ENCODE measurements around the gene CBX1. TPM values are rescaled to one million over a fixed set of nuclear protein-coding genes. Genes with fewer than 3 reads are reported as not detected.

Gene CBX1
- total RNA-seq, 2 experiments from 2014 or later, result 58.6 to 66.0 TPM

- Mint-ChIP-seq H3K9me3 (ENCODE audit: low read depth) (no peaks in the 10 kb centered on the region), H3K4me3 (no peak overlapping the region), H3K27me3 (no peaks in the 10 kb centered on the region), H3K4me1 (peaks cover 4% of the 10 kb centered on the region), H3K36me3 (ENCODE audit: low read depth) (peaks cover 19% of the 10 kb centered on the region), H3K27ac (no peak overlapping the region)
- DNase-seq (no peak), ATAC-seq (no peak)
- intact Hi-C loops (cut with DNase I, micrococcal nuclease), result no loop called here
- CTCF ChIA-PET, result interaction anchor here (0.5 to 2.4 kb wide), 11 partner anchors 9 to 460 kb away, joined by 3 to 16 read pairs (median 3); partner anchors contain the start of gene SNX11
- POLR2A ChIA-PET, result interaction anchor here (0.6 to 1.9 kb wide), 2 partner anchors 10 to 863 kb away, joined by 3 to 4 read pairs; no protein-coding TSS in a partner anchor
Measured at GRCh38 chr17:48123111-48123510, 21.8 kb upstream of the CBX1 start.

- no peaks in the 10 kb centered on the region for H3K9me3 Mint-ChIP-seq (ENCODE audit: low read depth)
- H3K27me3 Mint-ChIP-seq, result no peaks in the 10 kb centered on the region
- POLR2A ChIA-PET, result interaction anchor here (0.6 to 1.9 kb wide), 2 partner anchors 10 to 864 kb away, joined by 3 to 4 read pairs; no protein-coding TSS in a partner anchor
Measured at GRCh38 chr17:48122665-48123045, 21.4 kb upstream of the CBX1 start.

GRCh38 chr17:48121923-48122664 lies 20.8 kb upstream of the CBX1 start:
- POLR2A ChIA-PET, result interaction anchor here (1.9 kb wide), 1 partner anchor 9 kb away, joined by 4 read pairs; no protein-coding TSS in a partner anchor
- peaks cover 4% of the 10 kb centered on the region for H3K4me1 Mint-ChIP-seq
- intact Hi-C loops (cut with DNase I, micrococcal nuclease), result no loop called here

More at GRCh38 chr17:48122665-48123045, 21.4 kb upstream of the CBX1 start:
- intact Hi-C loops (cut with DNase I, micrococcal nuclease), result no loop called here
- CTCF ChIA-PET, result interaction anchor here (0.5 to 2.4 kb wide), 9 partner anchors 8 to 460 kb away, joined by 3 to 16 read pairs (median 3); no protein-coding TSS in a partner anchor
- Mint-ChIP-seq H3K27ac (no peak overlapping the region), H3K36me3 (ENCODE audit: low read depth) (peaks cover 21% of the 10 kb centered on the region), H3K4me3 (no peak overlapping the region), H3K4me1 (peaks cover 4% of the 10 kb centered on the region)
- ATAC-seq (no peak), DNase-seq (no peak)

GRCh38 chr17:48113201-48113676 lies 12.0 kb upstream of the CBX1 start:
- H3K27ac Mint-ChIP-seq, result peak overlapping the region; percentile 79
- no peaks in the 10 kb centered on the region for H3K9me3 Mint-ChIP-seq (ENCODE audit: low read depth)
- ChIA-PET POLR2A (interaction anchor here (1.5 kb wide), 1 partner anchor 10 kb away, joined by 4 read pairs; no protein-coding TSS in a partner anchor), CTCF (interaction anchor here (0.9 to 3.1 kb wide), 7 partner anchors 10 to 93 kb away, joined by 3 to 16 read pairs (median 3); no protein-coding TSS in a partner anchor)
- peaks cover 21% of the 10 kb centered on the region for H3K36me3 Mint-ChIP-seq (ENCODE audit: low read depth)
- intact Hi-C loops (cut with DNase I, micrococcal nuclease), result no loop called here
- no peaks in the 10 kb centered on the region for H3K27me3 Mint-ChIP-seq
- DNase-seq, result peak; percentile 69
- H3K4me3 Mint-ChIP-seq, result peak overlapping the region; percentile 50
- H3K4me1 Mint-ChIP-seq, result peaks cover 45% of the 10 kb centered on the region
- ATAC-seq, result peak; percentile 69

More at GRCh38 chr17:48121923-48122664, 20.8 kb upstream of the CBX1 start:
- H3K9me3 Mint-ChIP-seq (ENCODE audit: low read depth), result no peaks in the 10 kb centered on the region
- no peak for DNase-seq
- peaks cover 21% of the 10 kb centered on the region for H3K36me3 Mint-ChIP-seq (ENCODE audit: low read depth)
- no peak overlapping the region for H3K27ac Mint-ChIP-seq
- no peak for ATAC-seq
- H3K4me3 Mint-ChIP-seq, result no peak overlapping the region
- H3K27me3 Mint-ChIP-seq, result no peaks in the 10 kb centered on the region
- CTCF ChIA-PET, result interaction anchor here (0.6 kb wide), 1 partner anchor 203 kb away, joined by 3 read pairs; no protein-coding TSS in a partner anchor

- no peak for DNase-seq
- H3K27me3 Mint-ChIP-seq, result no peaks in the 10 kb centered on the region
- peaks cover 21% of the 10 kb centered on the region for H3K36me3 Mint-ChIP-seq (ENCODE audit: low read depth)
- peak overlapping the region; percentile 3 for H3K4me3 Mint-ChIP-seq
- ChIA-PET CTCF (interaction anchor here (0.5 to 3.1 kb wide), 12 partner anchors 14 to 222 kb away, joined by 3 to 16 read pairs (median 3); partner anchors contain the start of gene CDK5RAP3), POLR2A (interaction anchor here (0.8 kb wide), 1 partner anchor 251 kb away, joined by 8 read pairs; no protein-coding TSS in a partner anchor)
- H3K27ac Mint-ChIP-seq, result peak overlapping the region; percentile 79
- H3K4me1 Mint-ChIP-seq, result peaks cover 54% of the 10 kb centered on the region
- no peaks in the 10 kb centered on the region for H3K9me3 Mint-ChIP-seq (ENCODE audit: low read depth)
- ATAC-seq, result no peak
- intact Hi-C loops (cut with DNase I, micrococcal nuclease), result no loop called here
Measured at GRCh38 chr17:48111937-48112241, 10.6 kb upstream of the CBX1 start.

GRCh38 chr17:48110761-48111160 lies 9.5 kb upstream of the CBX1 start:
- H3K4me1 Mint-ChIP-seq, result peaks cover 59% of the 10 kb centered on the region
- no peak overlapping the region for H3K4me3 Mint-ChIP-seq
- ChIA-PET POLR2A (no interaction called here), CTCF (interaction anchor here (1.1 kb wide), 2 partner anchors 10 to 19 kb away, joined by 3 to 6 read pairs; no protein-coding TSS in a partner anchor)
- H3K36me3 Mint-ChIP-seq (ENCODE audit: low read depth), result peaks cover 21% of the 10 kb centered on the region
- DNase-seq, result no peak
- peak overlapping the region; percentile 79 for H3K27ac Mint-ChIP-seq
- ATAC-seq, result no peak
- H3K9me3 Mint-ChIP-seq (ENCODE audit: low read depth), result no peaks in the 10 kb centered on the region
- intact Hi-C loops (cut with DNase I, micrococcal nuclease), result no loop called here
- H3K27me3 Mint-ChIP-seq, result no peaks in the 10 kb centered on the region

GRCh38 chr17:48107137-48108055 lies 6.1 kb upstream of the CBX1 start, which contains the start of gene SNX11:
Gene SNX11 (plus strand): TSS chr17:48107766. CDS start chr17:48112044, 4,278 bp downstream.
- peaks cover 61% of the 10 kb centered on the region for H3K4me1 Mint-ChIP-seq
- no peaks in the 10 kb centered on the region for H3K27me3 Mint-ChIP-seq
- DNase-seq, result peak; percentile 97
- peak within 1 kb of the TSS; percentile 97 for H3K4me3 Mint-ChIP-seq
- POLR2A ChIA-PET, result interaction anchor here (0.6 to 1.4 kb wide), 3 partner anchors 10 to 777 kb away, joined by 3 to 8 read pairs (median 3); no protein-coding TSS in a partner anchor
- peak; percentile 87 for ATAC-seq
- H3K27ac Mint-ChIP-seq, result peak within 1 kb of the TSS; percentile 98
- H3K36me3 Mint-ChIP-seq (ENCODE audit: low read depth), result peaks cover 11% of the 10 kb centered on the region
- CTCF ChIA-PET, result interaction anchor here (0.6 to 2.4 kb wide), 14 partner anchors 8 to 497 kb away, joined by 3 to 12 read pairs (median 4); partner anchors contain the start of genes HOXB6 and NFE2L1
- intact Hi-C loops (cut with DNase I, micrococcal nuclease), result loop anchor here (1.0 to 10.0 kb wide), 9 partner anchors 59 to 801 kb away; partner anchors contain the start of genes NFE2L1 (in 2 of the 2), CALCOCO2 (in 1 of the 2), KPNB1 (in 1 of the 2) and SCRN2 (in 1 of the 2)
- H3K9me3 Mint-ChIP-seq (ENCODE audit: low read depth), result peaks cover 4% of the 10 kb centered on the region

- intact Hi-C loops (cut with DNase I, micrococcal nuclease), result loop anchor here (1.0 to 10.0 kb wide), 9 partner anchors 58 to 802 kb away; partner anchors contain the start of genes NFE2L1 (in 2 of the 2), CALCOCO2 (in 1 of the 2), KPNB1 (in 1 of the 2) and SCRN2 (in 1 of the 2)
- Mint-ChIP-seq H3K36me3 (ENCODE audit: low read depth) (peaks cover 5% of the 10 kb centered on the region), H3K9me3 (ENCODE audit: low read depth) (peaks cover 4% of the 10 kb centered on the region), H3K27ac (no peak overlapping the region), H3K4me3 (peak overlapping the region; percentile 97), H3K27me3 (no peaks in the 10 kb centered on the region), H3K4me1 (peaks cover 59% of the 10 kb centered on the region)
- DNase-seq (no peak), ATAC-seq (no peak)
- POLR2A ChIA-PET, result interaction anchor here (0.6 kb wide), 2 partner anchors 386 to 778 kb away, joined by 3 read pairs; no protein-coding TSS in a partner anchor
- CTCF ChIA-PET, result interaction anchor here (0.7 to 2.4 kb wide), 6 partner anchors 9 to 182 kb away, joined by 3 to 11 read pairs (median 5); partner anchors contain the start of gene NFE2L1
Measured at GRCh38 chr17:48106802-48107136, 5.5 kb upstream of the CBX1 start.

- ChIA-PET POLR2A (no interaction called here), CTCF (interaction anchor here (0.7 kb wide), 1 partner anchor 383 kb away, joined by 3 read pairs; no protein-coding TSS in a partner anchor)
- ATAC-seq, result no peak
- H3K9me3 Mint-ChIP-seq (ENCODE audit: low read depth), result peaks cover 4% of the 10 kb centered on the region
- peaks cover 4% of the 10 kb centered on the region for H3K36me3 Mint-ChIP-seq (ENCODE audit: low read depth)
- peaks cover 53% of the 10 kb centered on the region for H3K4me1 Mint-ChIP-seq
- intact Hi-C loops (cut with DNase I, micrococcal nuclease), result loop anchor here in 1 of 2 experiments (5.0 to 10.0 kb wide), 4 partner anchors 323 to 610 kb away; no protein-coding TSS in a partner anchor
- DNase-seq, result no peak
- no peak overlapping the region for H3K4me3 Mint-ChIP-seq
- H3K27me3 Mint-ChIP-seq, result no peaks in the 10 kb centered on the region
- no peak overlapping the region for H3K27ac Mint-ChIP-seq
Measured at GRCh38 chr17:48104440-48104839, 3.2 kb upstream of the CBX1 start.

All from activated CD4-positive, alpha-beta T cell treated with anti-CD3 and anti-CD28 coated beads for 36 hours (primary cell).